ENCODE measurements around the gene RPS6KB2.
"Not testable (repeated sequence)": the region's sequence is repeated elsewhere in the genome, so short reads cannot be mapped to it uniquely, and the experiment has no call there.

RPS6KB2 gene

DNA sequence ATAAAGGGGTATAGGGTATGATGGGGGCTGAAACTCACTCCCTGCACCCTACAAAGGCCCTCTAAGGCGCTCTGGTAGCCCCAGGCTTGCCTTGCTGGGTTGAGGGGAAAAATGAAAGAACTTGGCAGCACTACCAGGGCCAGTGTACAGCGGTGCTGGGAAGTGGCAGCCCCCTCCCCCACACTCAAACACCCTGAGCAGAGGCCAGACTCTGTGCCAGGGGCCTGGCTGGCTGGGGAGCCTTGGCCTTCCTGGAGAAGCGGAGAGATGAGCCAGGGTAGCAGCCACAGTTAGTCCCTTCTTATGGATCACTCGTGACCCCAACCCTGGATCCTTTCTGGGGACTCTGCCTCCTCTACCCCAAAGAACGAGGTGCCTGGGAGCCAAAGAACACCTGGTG is 38.1 kb downstream of the RPS6KB2 start:
- no peaks in the 10 kb centered on the region for H3K36me3 Mint-ChIP-seq (ENCODE audit: low read depth)
- no peaks in the 10 kb centered on the region for H3K9me3 Mint-ChIP-seq
- ATAC-seq, result no peak
- DNase-seq, result no peak
- H3K4me1 Mint-ChIP-seq, result peaks cover 38% of the 10 kb centered on the region
- H3K4me3 Mint-ChIP-seq, result no peak overlapping the region
- peak overlapping the region; percentile 62 for H3K27ac Mint-ChIP-seq
- H3K27me3 Mint-ChIP-seq, result no peaks in the 10 kb centered on the region

DNA sequence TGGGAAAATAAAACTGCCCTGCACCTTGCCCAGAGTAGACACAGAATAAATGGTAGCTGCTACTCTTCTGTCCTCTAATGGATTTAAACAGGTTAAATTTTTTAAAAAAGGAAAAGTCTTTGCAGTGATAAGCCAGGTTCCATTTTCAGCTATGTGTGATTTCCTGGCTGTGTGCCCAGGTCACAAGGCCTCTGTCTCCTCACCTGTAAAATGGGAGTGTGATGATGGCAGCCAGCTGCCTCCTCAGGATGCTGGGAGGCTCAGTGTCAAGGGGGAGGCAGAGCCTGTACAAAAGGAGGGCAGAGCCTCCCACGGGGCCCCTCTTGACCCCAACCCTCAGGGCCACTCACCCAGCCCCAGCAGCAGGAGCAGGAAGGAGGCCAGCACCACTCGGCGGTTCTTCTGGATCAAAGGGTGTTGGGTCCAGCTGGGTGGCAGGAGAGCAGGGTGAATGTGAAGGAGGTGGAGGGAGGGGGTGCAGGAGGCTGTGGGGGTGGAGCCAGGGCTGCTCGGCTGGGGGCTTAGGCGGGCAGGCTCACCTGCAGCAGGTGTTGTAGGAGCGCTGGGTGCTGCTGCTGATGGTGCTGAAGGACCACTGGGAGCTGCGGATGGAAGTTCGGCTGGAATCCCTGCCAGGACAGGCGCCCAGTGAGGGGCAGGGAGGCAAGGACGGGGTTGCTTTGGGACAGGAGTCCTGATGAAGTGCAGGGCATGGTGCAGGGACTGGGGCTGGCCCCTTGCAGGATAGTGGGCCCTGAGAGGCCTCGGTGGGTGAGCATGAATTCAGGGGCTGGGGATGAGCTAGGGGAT is 38.9 kb downstream of the RPS6KB2 start:
- H3K4me1 Mint-ChIP-seq, result peaks cover 38% of the 10 kb centered on the region
- H3K27ac Mint-ChIP-seq, result peak overlapping the region; percentile 62
- no peaks in the 10 kb centered on the region for H3K36me3 Mint-ChIP-seq (ENCODE audit: low read depth)
- H3K4me3 Mint-ChIP-seq, result peak overlapping the region; percentile 91
- H3K9me3 Mint-ChIP-seq, result no peaks in the 10 kb centered on the region
- DNase-seq (no peak), ATAC-seq (no peak)
- no peaks in the 10 kb centered on the region for H3K27me3 Mint-ChIP-seq

DNA sequence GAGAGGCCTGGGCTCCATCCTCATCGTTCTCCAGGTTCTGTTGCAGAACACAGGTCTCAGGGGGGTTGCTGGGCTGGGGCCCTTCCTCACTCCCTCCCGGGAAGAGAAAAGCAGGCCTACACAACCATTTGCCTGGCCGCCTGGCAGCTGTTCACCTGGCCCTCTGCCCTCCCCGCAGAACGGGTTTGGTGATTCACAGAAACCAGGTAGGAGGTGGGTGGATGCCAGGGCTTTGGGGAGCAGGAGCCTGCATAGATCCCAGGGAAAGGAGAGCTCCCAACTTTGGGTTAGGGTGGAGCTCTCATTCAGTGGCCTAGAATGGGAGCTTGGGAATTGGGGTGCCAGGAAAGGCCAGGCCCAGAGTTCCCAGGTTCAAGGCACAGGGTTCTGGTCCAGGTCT is 39.8 kb downstream of the RPS6KB2 start:
- H3K36me3 Mint-ChIP-seq (ENCODE audit: low read depth), result no peaks in the 10 kb centered on the region
- no peaks in the 10 kb centered on the region for H3K27me3 Mint-ChIP-seq
- ATAC-seq (no peak), DNase-seq (no peak)
- H3K27ac Mint-ChIP-seq, result peak overlapping the region; percentile 88
- H3K4me3 Mint-ChIP-seq, result peak overlapping the region; percentile 91
- H3K4me1 Mint-ChIP-seq, result peaks cover 35% of the 10 kb centered on the region
- no peaks in the 10 kb centered on the region for H3K9me3 Mint-ChIP-seq

DNA sequence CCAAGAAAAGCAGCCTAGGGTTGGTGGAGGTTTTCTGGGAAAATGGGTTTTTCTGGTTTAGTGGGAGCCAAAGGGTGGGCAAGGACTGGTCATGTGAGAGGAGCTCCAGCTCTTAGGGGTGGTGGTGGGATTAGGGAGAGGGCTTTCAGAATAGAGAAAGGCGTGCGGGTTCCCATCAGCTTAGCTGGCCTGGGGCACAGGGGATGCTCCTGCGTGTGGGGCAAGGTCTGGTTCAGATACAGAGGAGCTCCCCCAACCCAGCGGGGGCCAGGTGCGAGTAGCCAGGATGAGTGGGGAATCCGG is 40.1 kb downstream of the RPS6KB2 start:
- peak overlapping the region; percentile 91 for H3K4me3 Mint-ChIP-seq
- peak; percentile 41 for DNase-seq
- H3K4me1 Mint-ChIP-seq, result peaks cover 34% of the 10 kb centered on the region
- peak overlapping the region; percentile 88 for H3K27ac Mint-ChIP-seq
- H3K9me3 Mint-ChIP-seq, result no peaks in the 10 kb centered on the region
- ATAC-seq, result peak; percentile 0
- H3K27me3 Mint-ChIP-seq, result no peaks in the 10 kb centered on the region
- H3K36me3 Mint-ChIP-seq (ENCODE audit: low read depth), result no peaks in the 10 kb centered on the region

DNA sequence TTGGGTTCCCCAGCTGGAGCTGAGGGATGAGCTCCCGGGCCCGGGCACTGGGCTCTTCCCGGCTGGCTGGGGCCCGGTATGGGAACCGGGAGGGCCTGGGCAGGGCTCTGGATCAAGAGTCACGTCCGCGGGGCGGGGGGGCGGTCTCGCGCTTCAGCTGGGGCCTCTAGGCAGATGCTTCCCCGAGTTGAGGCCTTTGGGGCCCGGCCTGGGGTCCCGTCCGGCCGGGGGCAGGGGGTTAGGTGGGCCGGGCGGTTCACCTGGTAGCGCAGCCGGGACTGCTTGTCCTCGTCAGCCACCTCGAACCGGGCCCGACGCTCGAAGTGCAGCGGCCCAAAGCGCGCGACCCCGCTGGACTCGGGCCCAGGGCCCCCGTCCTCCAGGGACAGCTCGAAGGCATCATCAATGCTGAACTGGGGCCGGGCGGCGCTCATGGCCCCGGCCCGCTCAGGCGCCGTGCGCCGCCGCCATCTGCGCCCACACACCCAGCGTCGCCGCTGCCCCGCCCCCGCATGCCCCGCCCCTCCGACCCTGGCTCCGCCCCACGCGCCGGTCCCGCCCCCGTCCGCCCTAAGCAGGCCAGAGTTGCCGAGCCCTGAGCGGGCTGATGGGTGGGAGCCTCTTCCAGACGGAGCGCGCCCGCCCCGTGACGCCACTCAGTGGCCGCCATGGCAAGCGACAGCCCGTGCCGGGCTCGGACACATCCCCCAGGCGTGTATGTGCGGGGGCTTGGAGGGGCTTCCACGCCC is 40.6 kb downstream of the RPS6KB2 start, which contains the start of gene TMEM134:
Gene TMEM134, minus strand, starts transcription at position 493 of the 749 bp plus-strand sequence. Its CDS starts 59 bp downstream, at position 434.
- Mint-ChIP-seq H3K9me3 (no peaks in the 10 kb centered on the region), H3K27ac (peak within 1 kb of the TSS; percentile 88), H3K4me3 (peak within 1 kb of the TSS; percentile 91), H3K27me3 (no peaks in the 10 kb centered on the region), H3K4me1 (peaks cover 34% of the 10 kb centered on the region), H3K36me3 (ENCODE audit: low read depth) (no peaks in the 10 kb centered on the region)
- ATAC-seq (peak; percentile 87), DNase-seq (peak; percentile 93)

DNA sequence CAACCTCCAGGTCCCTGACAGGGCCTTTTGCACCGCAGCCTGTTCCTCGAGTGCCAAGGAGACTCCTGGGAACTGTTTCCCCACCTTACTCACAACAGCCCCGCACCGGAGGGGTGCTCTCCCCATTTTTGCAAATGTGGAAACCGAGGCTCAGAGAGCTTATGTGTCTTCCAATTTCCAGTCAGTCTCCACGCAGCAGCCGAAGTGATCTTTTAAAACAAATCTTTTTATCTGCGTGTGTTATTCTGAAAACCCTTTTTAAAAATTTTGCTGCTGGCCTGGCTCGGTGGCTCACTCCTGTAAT is 41.2 kb downstream of the RPS6KB2 start:
- peak overlapping the region; percentile 72 for H3K4me3 Mint-ChIP-seq
- H3K27me3 Mint-ChIP-seq, result no peaks in the 10 kb centered on the region
- peaks cover 30% of the 10 kb centered on the region for H3K4me1 Mint-ChIP-seq
- no peaks in the 10 kb centered on the region for H3K36me3 Mint-ChIP-seq (ENCODE audit: low read depth)
- H3K27ac Mint-ChIP-seq, result peak overlapping the region; percentile 65
- ATAC-seq (no peak), DNase-seq (no peak)
- H3K9me3 Mint-ChIP-seq, result no peaks in the 10 kb centered on the region

DNA sequence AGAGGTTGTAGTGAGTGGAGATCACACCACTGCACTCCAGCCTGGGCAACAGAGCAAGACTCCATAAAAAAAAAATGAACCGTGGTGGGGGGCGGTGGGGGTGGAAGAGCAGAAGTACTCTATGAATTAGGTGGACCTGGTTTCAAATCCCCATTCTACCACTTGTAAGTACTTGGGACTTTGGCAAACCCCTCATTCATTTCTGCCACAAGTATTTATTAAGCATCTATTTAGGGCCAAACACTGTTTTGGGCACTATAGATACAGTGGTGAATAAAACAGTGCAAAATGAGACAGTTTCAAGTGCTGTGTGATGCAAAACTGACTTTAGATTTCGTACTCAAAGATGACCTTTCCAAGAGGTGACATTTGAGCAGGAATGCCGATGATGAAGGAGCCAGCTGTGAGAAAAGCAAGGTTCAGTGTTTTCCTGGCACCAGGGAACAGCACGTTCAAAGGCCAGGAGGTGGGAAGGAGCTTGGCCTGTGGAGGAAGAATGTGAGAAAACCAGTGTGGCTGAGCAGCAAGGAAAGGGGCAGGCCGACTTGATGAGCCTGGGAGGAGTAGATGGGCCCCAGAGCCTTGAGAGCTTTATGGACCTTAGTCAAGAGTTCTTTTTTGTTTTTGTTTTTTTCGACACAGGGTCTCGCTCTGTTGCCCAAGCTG is 42.2 kb downstream of the RPS6KB2 start:
- no peaks in the 10 kb centered on the region for H3K36me3 Mint-ChIP-seq (ENCODE audit: low read depth)
- H3K4me3 Mint-ChIP-seq, result peak overlapping the region; percentile 45
- peaks cover 25% of the 10 kb centered on the region for H3K4me1 Mint-ChIP-seq
- no peaks in the 10 kb centered on the region for H3K27me3 Mint-ChIP-seq
- H3K9me3 Mint-ChIP-seq, result no peaks in the 10 kb centered on the region
- ATAC-seq (no peak), DNase-seq (no peak)
- H3K27ac Mint-ChIP-seq, result peak overlapping the region; percentile 46

DNA sequence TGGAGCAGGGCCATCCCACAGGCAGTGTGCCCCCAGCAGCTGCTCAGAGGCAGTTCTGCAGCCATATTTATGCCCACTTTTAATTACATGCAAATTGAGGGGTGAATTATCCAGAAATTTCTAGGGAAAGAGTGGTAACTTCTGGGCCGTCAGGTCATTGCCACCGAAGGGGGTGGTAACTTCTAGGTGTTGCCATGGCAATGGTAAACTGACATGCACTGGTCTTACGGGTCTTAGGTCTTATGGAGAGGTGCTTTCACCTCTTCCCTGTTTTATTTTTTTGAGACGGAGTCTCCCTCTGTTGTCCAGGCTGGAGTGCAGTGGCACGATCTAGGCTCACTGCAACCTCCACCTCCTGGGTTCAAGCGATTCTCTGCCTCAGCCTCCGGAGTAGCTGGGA is 44.6 kb downstream of the RPS6KB2 start:
- no peak overlapping the region for H3K27ac Mint-ChIP-seq
- peaks cover 14% of the 10 kb centered on the region for H3K4me1 Mint-ChIP-seq
- ATAC-seq, result no peak
- no peak overlapping the region for H3K4me3 Mint-ChIP-seq
- no peaks in the 10 kb centered on the region for H3K9me3 Mint-ChIP-seq
- H3K36me3 Mint-ChIP-seq (ENCODE audit: low read depth), result no peaks in the 10 kb centered on the region
- no peak for DNase-seq
- no peaks in the 10 kb centered on the region for H3K27me3 Mint-ChIP-seq

DNA sequence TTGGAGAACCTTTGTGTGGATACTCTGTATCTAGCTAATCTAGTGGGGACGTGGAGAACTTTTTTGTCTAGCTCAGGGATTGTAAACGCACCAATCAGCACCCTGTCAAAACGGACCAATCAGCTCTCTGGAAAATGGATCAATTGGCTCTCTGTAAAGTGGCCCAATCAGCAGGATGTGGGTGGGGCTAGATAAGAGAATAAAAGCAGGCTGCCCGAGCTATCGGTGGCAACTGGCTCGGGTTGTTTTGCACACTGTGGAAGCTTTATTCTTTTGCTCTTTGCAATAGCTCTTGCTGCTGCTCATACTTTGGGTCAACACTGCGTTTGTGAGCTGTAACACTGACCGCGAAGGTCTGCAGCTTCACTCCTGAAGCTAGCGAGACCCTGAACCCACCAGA is 48.4 kb downstream of the RPS6KB2 start:
- not testable (repeated sequence) for H3K27ac Mint-ChIP-seq; H3K27me3 Mint-ChIP-seq; ATAC-seq; H3K4me1 Mint-ChIP-seq; H3K9me3 Mint-ChIP-seq; H3K4me3 Mint-ChIP-seq; H3K36me3 Mint-ChIP-seq (ENCODE audit: low read depth); DNase-seq

DNA sequence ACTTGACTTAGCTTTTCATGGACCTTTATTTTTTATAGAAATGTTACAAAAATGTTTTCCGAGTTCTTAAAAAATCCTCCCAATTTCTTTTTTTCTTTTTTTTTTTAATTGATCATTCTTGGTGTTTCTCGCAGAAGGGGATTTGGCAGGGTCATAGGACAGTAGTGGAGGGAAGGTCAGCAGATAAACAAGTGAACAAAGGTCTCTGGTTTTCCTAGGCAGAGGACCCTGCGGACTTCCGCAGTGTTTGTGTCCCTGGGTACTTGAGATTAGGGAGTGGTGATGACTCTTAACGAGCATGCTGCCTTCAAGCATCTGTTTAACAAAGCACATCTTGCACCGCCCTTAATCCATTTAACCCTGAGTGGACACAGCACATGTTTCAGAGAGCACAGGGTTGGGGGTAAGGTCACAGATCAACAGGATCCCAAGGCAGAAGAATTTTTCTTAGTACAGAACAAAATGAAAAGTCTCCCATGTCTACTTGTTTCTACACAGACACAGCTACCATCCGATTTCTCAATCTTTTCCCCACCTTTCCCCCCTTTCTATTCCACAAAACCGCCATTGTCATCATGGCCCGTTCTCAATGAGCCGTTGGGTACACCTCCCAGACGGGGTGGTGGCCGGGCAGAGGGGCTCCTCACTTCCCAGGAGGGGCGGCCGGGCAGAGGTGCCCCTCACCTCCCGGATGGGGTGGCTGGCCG is 49.2 kb downstream of the RPS6KB2 start:
- H3K27ac Mint-ChIP-seq; H3K4me1 Mint-ChIP-seq; ATAC-seq; H3K9me3 Mint-ChIP-seq; H3K36me3 Mint-ChIP-seq (ENCODE audit: low read depth); H3K27me3 Mint-ChIP-seq; DNase-seq; H3K4me3 Mint-ChIP-seq: not testable (repeated sequence)

DNA sequence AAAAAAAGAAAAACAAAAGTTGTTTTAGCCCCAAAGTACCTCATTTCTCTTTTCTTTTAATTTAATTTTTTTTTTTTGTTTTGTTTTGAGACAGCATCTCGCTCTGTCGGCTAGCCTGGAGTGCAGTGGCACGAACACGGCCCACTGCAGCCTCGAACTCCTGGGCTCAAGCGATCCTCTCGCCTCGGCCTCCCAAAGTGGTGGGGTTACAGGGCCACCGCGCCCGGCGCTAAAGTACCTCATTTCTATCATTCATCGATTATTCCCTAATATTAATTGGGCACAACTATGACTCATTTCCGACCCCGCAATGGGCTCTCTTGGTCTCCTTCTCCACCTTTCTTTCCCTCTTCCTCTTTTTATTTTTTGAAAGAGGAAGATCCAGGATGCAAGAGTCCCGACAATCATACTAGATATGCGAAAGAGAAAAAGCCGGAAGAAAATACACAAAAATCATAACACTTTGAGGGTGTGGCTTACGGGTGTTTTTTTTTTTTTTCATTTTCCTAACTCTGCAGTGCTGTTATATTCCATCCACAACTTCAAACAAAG is 54.1 kb downstream of the RPS6KB2 start:
- H3K27ac Mint-ChIP-seq, result peak overlapping the region; percentile 99

DNA sequence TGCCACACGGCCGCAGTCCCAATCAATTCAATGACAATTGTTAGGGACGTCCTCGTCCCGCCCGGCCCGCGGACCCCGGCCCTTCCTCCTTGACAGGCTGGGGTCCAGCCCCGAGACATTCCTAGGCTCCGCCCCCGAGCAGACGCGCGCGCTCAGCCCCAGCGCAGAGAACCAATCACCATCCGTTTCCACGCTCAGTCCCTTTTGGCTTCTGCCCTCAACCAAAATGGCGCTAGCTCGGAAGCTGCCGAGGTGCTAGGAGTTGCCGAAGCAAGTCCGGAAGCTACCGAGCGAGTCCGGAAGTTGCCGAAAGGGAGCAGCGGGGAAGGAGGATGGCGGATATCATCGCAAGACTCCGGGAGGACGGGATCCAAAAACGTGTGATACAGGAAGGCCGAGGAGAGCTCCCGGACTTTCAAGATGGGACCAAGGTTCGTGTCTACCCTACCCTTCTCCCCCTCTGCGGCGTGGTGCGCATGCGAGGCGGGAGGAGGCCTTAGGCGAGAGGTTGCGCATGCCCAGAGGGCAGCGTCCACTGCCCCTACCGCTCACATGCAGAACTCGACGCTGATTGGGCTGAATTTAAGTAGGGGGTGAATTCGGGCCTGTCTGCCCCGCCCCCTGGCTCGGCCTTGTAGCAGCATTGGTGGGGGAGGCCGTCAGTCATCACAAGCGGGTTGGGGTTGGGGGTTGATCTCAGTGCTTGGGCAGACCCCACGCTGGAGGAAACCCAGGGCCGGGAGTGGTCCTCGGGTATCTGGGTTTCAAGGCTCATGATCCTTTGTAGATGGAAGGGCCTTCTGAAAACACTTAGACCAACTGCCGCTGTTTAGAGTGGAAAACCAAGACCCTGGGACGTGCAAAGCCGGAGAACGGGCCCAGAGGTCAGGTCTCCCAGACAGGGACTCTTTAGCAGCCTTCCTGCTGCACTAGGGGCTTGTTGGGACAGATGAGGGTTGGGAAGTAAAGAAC is 54.8 kb downstream of the RPS6KB2 start, which contains the start of gene AIP:
Gene AIP, plus strand, starts transcription at position 200 of the 972 bp plus-strand sequence. Its CDS starts 133 bp downstream, at position 333.
- Mint-ChIP-seq H3K4me3 (peak within 1 kb of the TSS; percentile 93), H3K9me3 (no peaks in the 10 kb centered on the region), H3K27me3 (no peaks in the 10 kb centered on the region), H3K36me3 (ENCODE audit: low read depth) (peaks cover 23% of the 10 kb centered on the region), H3K4me1 (peaks cover 58% of the 10 kb centered on the region), H3K27ac (peak within 1 kb of the TSS; percentile 99)
- ATAC-seq, result peak; percentile 58
- peak; percentile 97 for DNase-seq

More for the DNA sequence above, 54.1 kb downstream of the RPS6KB2 start:
- ATAC-seq (no peak), DNase-seq (no peak)
- no peaks in the 10 kb centered on the region for H3K9me3 Mint-ChIP-seq
- H3K4me3 Mint-ChIP-seq, result peak overlapping the region; percentile 93
- peaks cover 51% of the 10 kb centered on the region for H3K4me1 Mint-ChIP-seq
- peaks cover 17% of the 10 kb centered on the region for H3K36me3 Mint-ChIP-seq (ENCODE audit: low read depth)
- H3K27me3 Mint-ChIP-seq, result no peaks in the 10 kb centered on the region
